ENCODE data around the gene LINGO1.

LINGO1 gene

DNA sequence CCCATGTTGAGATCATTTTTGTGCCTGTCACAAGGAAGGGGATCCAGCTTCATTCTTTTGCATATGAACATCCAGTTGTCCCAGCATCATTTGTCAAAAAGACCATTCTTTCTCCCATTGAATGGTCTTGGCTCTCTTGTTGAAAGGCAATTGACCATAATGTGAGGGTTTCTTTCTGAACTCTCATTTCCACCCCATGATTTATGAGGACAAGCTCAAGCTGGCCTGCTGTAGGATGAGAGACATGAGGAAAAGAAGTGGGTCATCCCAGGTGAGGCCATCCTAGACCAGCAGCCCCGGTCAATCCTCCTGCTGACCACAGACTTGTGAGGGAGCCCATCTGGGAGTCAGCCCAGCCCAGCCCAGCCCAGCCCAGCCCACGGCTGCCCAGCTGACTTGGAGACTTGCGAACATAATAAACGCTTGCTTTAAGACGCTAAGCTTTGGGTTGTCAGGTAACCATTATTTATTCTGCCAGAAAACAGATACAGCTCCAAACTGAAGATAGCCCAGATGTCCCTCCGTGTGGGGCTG, 69.0 kb downstream of the LINGO1 start:
- Histone ChIP-seq H3K9ac (ENCODE audit: low read length) (no peak overlapping the region), H3K27ac (ENCODE audit: low read length) (no peak overlapping the region), H3K4me3 (ENCODE audit: low read length) (no peak overlapping the region), H3K9me3 (ENCODE audit: control insufficient read depth, low read depth, low read length) (no peaks in the 10 kb centered on the region), H3K36me3 (ENCODE audit: control insufficient read depth, low read depth, low read length) (no peaks in the 10 kb centered on the region), H3K27me3 (ENCODE audit: control insufficient read depth, insufficient read depth, low read length) (no peaks in the 10 kb centered on the region), H3K4me1 (ENCODE audit: control insufficient read depth, low read depth, low read length) (peaks cover 5% of the 10 kb centered on the region)
